Measurements from ENCODE around the gene ABCB10. TPM values are rescaled to one million over a fixed set of nuclear protein-coding genes. Genes with fewer than 3 reads are reported as not detected.

The ABCB10 gene
- total RNA-seq, 1 experiment from 2014 or later = 31.9 TPM

GRCh38 chr1:229594227-229595008 lies 35.9 kb upstream of the ABCB10 start:
- TF ChIP-seq CTCF (IDR thresholded peaks at IDR 0.05; ENCODE audit: insufficient read depth in 1 of 2, low read depth in 1 of 2, low read length in 1 of 2, severe bottlenecking in 1 of 2, unreplicated experiment in 1 of 2) = no peak
- Mint-ChIP-seq H3K9me3 (ENCODE audit: unreplicated experiment) (no peaks in the 10 kb centered on the region), H3K27me3 (ENCODE audit: insufficient read depth, unreplicated experiment) (no peaks in the 10 kb centered on the region), H3K4me1 (ENCODE audit: low read depth, unreplicated experiment) (no peaks in the 10 kb centered on the region), H3K36me3 (ENCODE audit: insufficient read depth, unreplicated experiment) (peaks cover 11% of the 10 kb centered on the region), H3K4me3 (ENCODE audit: unreplicated experiment) (no peak overlapping the region), H3K27ac (ENCODE audit: unreplicated experiment) (no peak overlapping the region)
- Histone ChIP-seq H3K36me3 (ENCODE audit: control insufficient read depth, insufficient read depth, low read length) (no peaks in the 10 kb centered on the region), H3K4me3 (ENCODE audit: low read depth, low read length) (no peak overlapping the region), H3K9me3 (no peaks in the 10 kb centered on the region), H3K27me3 (replicated peaks; ENCODE audit: control insufficient read depth, insufficient read depth, low read length) (no peaks in the 10 kb centered on the region), H3K4me1 (no peaks in the 10 kb centered on the region)
- ChIA-PET CTCF (no interaction called here), POLR2A (no interaction called here)
- BruUV-seq (replicated peaks) = TSS peak; percentile 18
- no peak for DNase-seq
- intact Hi-C loops (cut with micrococcal nuclease; ENCODE audit: unreplicated experiment) = no loop called here

GRCh38 chr1:229593800-229594199 lies 35.3 kb upstream of the ABCB10 start:
- BruUV-seq (replicated peaks) = no TSS peak
- POLR2A ChIA-PET = no interaction called here

GRCh38 chr1:229590119-229590518 lies 31.6 kb upstream of the ABCB10 start:
- Mint-ChIP-seq H3K4me3 (ENCODE audit: unreplicated experiment) (no peak overlapping the region), H3K36me3 (ENCODE audit: insufficient read depth, unreplicated experiment) (no peaks in the 10 kb centered on the region), H3K27me3 (ENCODE audit: insufficient read depth, unreplicated experiment) (no peaks in the 10 kb centered on the region), H3K9me3 (ENCODE audit: unreplicated experiment) (no peaks in the 10 kb centered on the region), H3K27ac (ENCODE audit: unreplicated experiment) (no peak overlapping the region), H3K4me1 (ENCODE audit: low read depth, unreplicated experiment) (no peaks in the 10 kb centered on the region)
- no peak for DNase-seq
- H3K4me3 ChIP-seq (ENCODE audit: low read depth, low read length) = no peak overlapping the region
- H3K36me3 ChIP-seq (ENCODE audit: control insufficient read depth, insufficient read depth, low read length) = no peaks in the 10 kb centered on the region
- no peaks in the 10 kb centered on the region for H3K27me3 ChIP-seq (replicated peaks; ENCODE audit: control insufficient read depth, insufficient read depth, low read length)
- intact Hi-C loops (cut with micrococcal nuclease; ENCODE audit: unreplicated experiment) = no loop called here
- no peak for TF ChIP-seq CTCF (IDR thresholded peaks at IDR 0.05; ENCODE audit: insufficient read depth in 1 of 2, low read depth in 1 of 2, low read length in 1 of 2, severe bottlenecking in 1 of 2, unreplicated experiment in 1 of 2)
- BruUV-seq (replicated peaks) = no TSS peak
- no peaks in the 10 kb centered on the region for H3K4me1 ChIP-seq
- H3K9me3 ChIP-seq = no peaks in the 10 kb centered on the region
- ChIA-PET CTCF (no interaction called here), POLR2A (no interaction called here)

More at GRCh38 chr1:229593800-229594199, 35.3 kb upstream of the ABCB10 start:
- TF ChIP-seq CTCF (IDR thresholded peaks at IDR 0.05; ENCODE audit: insufficient read depth in 1 of 2, low read depth in 1 of 2, low read length in 1 of 2, severe bottlenecking in 1 of 2, unreplicated experiment in 1 of 2) = no peak
- Histone ChIP-seq H3K4me1 (no peaks in the 10 kb centered on the region), H3K9me3 (no peaks in the 10 kb centered on the region), H3K27me3 (replicated peaks; ENCODE audit: control insufficient read depth, insufficient read depth, low read length) (no peaks in the 10 kb centered on the region), H3K36me3 (ENCODE audit: control insufficient read depth, insufficient read depth, low read length) (no peaks in the 10 kb centered on the region), H3K4me3 (ENCODE audit: low read depth, low read length) (no peak overlapping the region)
- Mint-ChIP-seq H3K9me3 (ENCODE audit: unreplicated experiment) (no peaks in the 10 kb centered on the region), H3K4me3 (ENCODE audit: unreplicated experiment) (no peak overlapping the region), H3K27me3 (ENCODE audit: insufficient read depth, unreplicated experiment) (no peaks in the 10 kb centered on the region), H3K36me3 (ENCODE audit: insufficient read depth, unreplicated experiment) (peaks cover 9% of the 10 kb centered on the region), H3K4me1 (ENCODE audit: low read depth, unreplicated experiment) (no peaks in the 10 kb centered on the region), H3K27ac (ENCODE audit: unreplicated experiment) (no peak overlapping the region)
- no peak for DNase-seq
- intact Hi-C loops (cut with micrococcal nuclease; ENCODE audit: unreplicated experiment) = no loop called here
- CTCF ChIA-PET = no interaction called here
